Lower lobe of right lung (tissue), 2 donors: ENCODE measurements around the gene AHR. TPM values are rescaled to one million over a fixed set of nuclear protein-coding genes. Genes with fewer than 3 reads are reported as not detected.
A peak's percentile ranks its signal among the peaks of the same experiment; 100 is the strongest.
"Not testable (repeated sequence)": the region's sequence is repeated elsewhere in the genome, so short reads cannot be mapped to it uniquely, and the experiment has no call there.

Experiments
- ATAC-seq, 2 donors: fragments of 200-7000 bp; cut with Tn5 transposase; one replicate each; pipeline ENCODE4 v1.9.1; 2020 to 2022; ENCODE audit warnings: mild to moderate bottlenecking in 2 of 2, moderate library complexity in 2 of 2
- DNase-seq: peaks from one replicate; pipeline ENCODE4 v3.0.0-alpha.2; 2020
- H3K27ac ChIP-seq: fragments of 200-600 bp; one replicate; pipeline ENCODE4 v1.8.0; 2022
- H3K27me3 ChIP-seq: fragments of 200-600 bp; one replicate; pipeline ENCODE4 v1.8.0; 2022; ENCODE audit warnings: low read depth
- H3K36me3 ChIP-seq: fragments of 200-600 bp; one replicate; pipeline ENCODE4 v1.8.0; 2022; ENCODE audit warnings: mild to moderate bottlenecking
- H3K4me1 ChIP-seq: fragments of 200-600 bp; one replicate; pipeline ENCODE4 v1.8.0; 2022
- H3K4me3 ChIP-seq: fragments of 200-600 bp; one replicate; pipeline ENCODE4 v1.8.0; 2022; ENCODE audit warnings: mild to moderate bottlenecking
- H3K9me3 ChIP-seq: fragments of 200-600 bp; one replicate; pipeline ENCODE4 v1.8.0; 2022
- intact Hi-C: fragments of 100-400 bp; cut with DNase I; formaldehyde crosslinking; loops from one replicate; pipeline ENCODE4 v1.11.0; 2022
- total RNA-seq: library from RNA; stranded (reverse); fragmentation: NEBNext Ultra II Directional; extraction: Animal tissue kit (Norgen Biotek cat#: 25700); gene quantifications from one replicate; pipeline ENCODE4 v1.2.1, GENCODE V29; 2021
- TF ChIP-seq, protein P1 (sequence below): fragments of 200-600 bp; IDR thresholded peaks from one replicate; pipeline ENCODE4 v1.8.0; 2022; ENCODE audit warnings: antibody characterized with exemption, mild to moderate bottlenecking
- donor health status: DM: no; HTN: yes; CAD: no; lungs with severe emphysema.

AHR gene
- total RNA-seq, 1 donor from 2014 or later = 132 TPM

DNA sequence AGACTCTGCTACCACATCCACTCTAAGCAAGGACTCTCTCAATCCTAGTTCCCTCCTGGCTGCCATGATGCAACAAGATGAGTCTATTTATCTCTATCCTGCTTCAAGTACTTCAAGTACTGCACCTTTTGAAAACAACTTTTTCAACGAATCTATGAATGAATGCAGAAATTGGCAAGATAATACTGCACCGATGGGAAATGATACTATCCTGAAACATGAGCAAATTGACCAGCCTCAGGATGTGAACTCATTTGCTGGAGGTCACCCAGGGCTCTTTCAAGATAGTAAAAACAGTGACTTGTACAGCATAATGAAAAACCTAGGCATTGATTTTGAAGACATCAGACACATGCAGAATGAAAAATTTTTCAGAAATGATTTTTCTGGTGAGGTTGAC, 40.7 kb downstream of the AHR start:
- DNase-seq = no peak
- H3K27me3 ChIP-seq = no peaks in the 10 kb centered on the region
- H3K4me1 ChIP-seq = peaks cover 23% of the 10 kb centered on the region
- intact Hi-C loops = no loop called here
- H3K36me3 ChIP-seq = peaks cover 88% of the 10 kb centered on the region
- no peak overlapping the region for H3K4me3 ChIP-seq
- no peaks in the 10 kb centered on the region for H3K9me3 ChIP-seq
- H3K27ac ChIP-seq = no peak overlapping the region
- peak in 1 of 2 donors; percentile 27 for ATAC-seq
- TF ChIP-seq, protein P1, sequence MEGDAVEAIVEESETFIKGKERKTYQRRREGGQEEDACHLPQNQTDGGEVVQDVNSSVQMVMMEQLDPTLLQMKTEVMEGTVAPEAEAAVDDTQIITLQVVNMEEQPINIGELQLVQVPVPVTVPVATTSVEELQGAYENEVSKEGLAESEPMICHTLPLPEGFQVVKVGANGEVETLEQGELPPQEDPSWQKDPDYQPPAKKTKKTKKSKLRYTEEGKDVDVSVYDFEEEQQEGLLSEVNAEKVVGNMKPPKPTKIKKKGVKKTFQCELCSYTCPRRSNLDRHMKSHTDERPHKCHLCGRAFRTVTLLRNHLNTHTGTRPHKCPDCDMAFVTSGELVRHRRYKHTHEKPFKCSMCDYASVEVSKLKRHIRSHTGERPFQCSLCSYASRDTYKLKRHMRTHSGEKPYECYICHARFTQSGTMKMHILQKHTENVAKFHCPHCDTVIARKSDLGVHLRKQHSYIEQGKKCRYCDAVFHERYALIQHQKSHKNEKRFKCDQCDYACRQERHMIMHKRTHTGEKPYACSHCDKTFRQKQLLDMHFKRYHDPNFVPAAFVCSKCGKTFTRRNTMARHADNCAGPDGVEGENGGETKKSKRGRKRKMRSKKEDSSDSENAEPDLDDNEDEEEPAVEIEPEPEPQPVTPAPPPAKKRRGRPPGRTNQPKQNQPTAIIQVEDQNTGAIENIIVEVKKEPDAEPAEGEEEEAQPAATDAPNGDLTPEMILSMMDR = no peak

GRCh38 chr7:17339952-17340351, 41.5 kb downstream of the AHR start:
- TF ChIP-seq, protein P1 = no peak
- ATAC-seq = peak in 1 of 2 donors; percentile 23
- no peak for DNase-seq
- no peaks in the 10 kb centered on the region for H3K27me3 ChIP-seq
- intact Hi-C loops = no loop called here
- peaks cover 88% of the 10 kb centered on the region for H3K36me3 ChIP-seq
- H3K9me3 ChIP-seq = no peaks in the 10 kb centered on the region
- peaks cover 23% of the 10 kb centered on the region for H3K4me1 ChIP-seq
- H3K4me3 ChIP-seq = no peak overlapping the region
- H3K27ac ChIP-seq = no peak overlapping the region

DNA sequence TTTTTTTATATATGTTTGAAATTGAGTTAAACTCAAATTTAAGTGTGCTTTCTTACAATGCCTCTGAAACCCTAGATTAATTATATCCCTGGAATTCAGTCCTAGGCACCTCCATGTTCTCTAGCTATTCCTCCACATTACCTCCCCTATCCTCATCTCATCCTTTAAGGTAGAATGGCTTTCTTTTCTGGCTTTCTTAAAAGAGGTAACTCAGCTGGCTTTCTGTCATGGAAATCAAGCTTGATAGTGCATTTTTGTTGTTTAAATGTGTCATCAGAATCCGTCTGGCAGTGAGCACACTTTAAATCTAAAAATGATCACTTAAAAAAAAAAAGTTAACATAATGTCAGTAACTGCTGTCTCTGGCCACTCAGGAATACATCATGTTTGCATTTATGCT, 42.2 kb downstream of the AHR start:
- no peak overlapping the region for H3K27ac ChIP-seq
- no peak for DNase-seq
- H3K4me3 ChIP-seq = no peak overlapping the region
- no peaks in the 10 kb centered on the region for H3K9me3 ChIP-seq
- H3K36me3 ChIP-seq = peaks cover 80% of the 10 kb centered on the region
- H3K4me1 ChIP-seq = peaks cover 23% of the 10 kb centered on the region
- no peak for ATAC-seq
- intact Hi-C loops = no loop called here
- TF ChIP-seq, protein P1 = no peak
- H3K27me3 ChIP-seq = no peaks in the 10 kb centered on the region

- H3K27ac ChIP-seq = no peak overlapping the region
- H3K4me1 ChIP-seq = peaks cover 23% of the 10 kb centered on the region
- DNase-seq (no peak), ATAC-seq (no peak)
- H3K36me3 ChIP-seq = peaks cover 71% of the 10 kb centered on the region
- intact Hi-C loops = no loop called here
- H3K9me3 ChIP-seq = no peaks in the 10 kb centered on the region
- TF ChIP-seq, protein P1 = no peak
- H3K4me3 ChIP-seq = no peak overlapping the region
- no peaks in the 10 kb centered on the region for H3K27me3 ChIP-seq
Measured at GRCh38 chr7:17342756-17343155, 44.3 kb downstream of the AHR start.

GRCh38 chr7:17347401-17347800, 48.9 kb downstream of the AHR start:
- no peak for DNase-seq
- Histone ChIP-seq H3K36me3 (peaks cover 30% of the 10 kb centered on the region), H3K27ac (no peak overlapping the region), H3K27me3 (no peaks in the 10 kb centered on the region), H3K4me1 (peaks cover 2% of the 10 kb centered on the region), H3K4me3 (no peak overlapping the region), H3K9me3 (no peaks in the 10 kb centered on the region)
- peak in 1 of 2 donors; percentile 29 for ATAC-seq
- TF ChIP-seq, protein P1 = no peak
- intact Hi-C loops = no loop called here

- DNase-seq, H3K27me3 ChIP-seq, ATAC-seq, H3K4me1 ChIP-seq, intact Hi-C loops, H3K9me3 ChIP-seq, H3K4me3 ChIP-seq, H3K27ac ChIP-seq: not testable (repeated sequence)
- H3K36me3 ChIP-seq = peaks cover 16% of the 10 kb centered on the region
Measured at GRCh38 chr7:17348932-17349331, 50.5 kb downstream of the AHR start.

DNA sequence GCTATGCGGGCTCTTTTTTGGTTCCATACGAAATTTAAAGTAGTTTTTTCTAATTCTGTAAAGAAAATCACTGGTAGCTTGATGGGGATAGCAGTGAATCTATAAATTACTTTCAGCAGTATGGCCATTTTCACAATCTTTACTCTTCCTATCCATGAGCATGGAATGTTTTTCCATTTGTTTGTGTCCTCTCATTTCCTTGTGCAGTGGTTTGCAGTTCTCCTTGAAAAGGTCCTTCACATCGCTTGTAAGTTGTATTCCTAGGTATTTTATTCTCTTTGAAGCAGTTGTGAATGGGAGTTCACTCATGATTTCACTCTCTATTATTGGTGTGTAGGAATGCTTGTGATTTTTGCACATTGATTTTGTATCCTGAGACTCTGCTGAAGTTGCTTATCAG, 51.9 kb downstream of the AHR start:
- H3K4me1 ChIP-seq, H3K9me3 ChIP-seq, H3K36me3 ChIP-seq, H3K4me3 ChIP-seq, ATAC-seq, DNase-seq, H3K27ac ChIP-seq, intact Hi-C loops, H3K27me3 ChIP-seq: not testable (repeated sequence)

DNA sequence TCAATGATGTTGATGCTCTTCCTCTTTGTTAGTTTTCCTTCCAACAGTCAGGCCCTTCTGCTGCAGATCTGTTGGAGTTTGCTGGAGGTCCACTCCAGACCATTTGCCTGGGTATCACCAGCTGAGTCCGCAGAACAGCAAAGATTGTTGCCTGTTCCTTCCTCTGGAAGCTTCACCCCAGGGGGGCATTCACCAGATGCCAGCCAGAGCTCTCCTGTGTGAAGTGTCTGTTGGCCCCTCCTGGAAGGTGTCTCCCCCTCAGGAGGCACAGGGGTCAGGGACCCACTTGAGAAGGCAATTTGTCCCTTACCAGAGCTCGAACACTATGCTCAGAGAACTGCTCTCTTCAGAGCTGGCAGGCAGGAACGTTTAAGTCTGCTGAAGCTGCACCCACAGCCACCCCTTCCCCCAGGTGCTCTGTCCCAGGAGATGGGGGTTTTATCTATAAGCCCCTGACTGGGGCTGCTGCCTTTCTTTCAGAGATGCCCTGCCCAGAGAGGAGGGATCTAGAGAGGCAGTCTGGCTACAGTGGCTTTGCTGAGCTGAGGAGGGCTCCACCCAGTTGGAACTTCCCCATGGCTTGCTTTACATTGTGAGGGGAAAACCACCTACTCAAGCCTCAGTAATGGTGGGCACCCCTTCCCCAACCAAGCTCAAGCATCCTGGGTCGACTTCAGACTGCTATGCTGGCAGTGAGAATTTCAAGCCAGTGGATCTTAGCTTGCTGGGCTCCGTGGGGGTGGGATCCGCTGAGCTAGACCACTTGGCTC, 55.4 kb downstream of the AHR start:
- H3K27ac ChIP-seq, H3K4me1 ChIP-seq, H3K36me3 ChIP-seq, H3K9me3 ChIP-seq, intact Hi-C loops, H3K27me3 ChIP-seq, DNase-seq, H3K4me3 ChIP-seq: not testable (repeated sequence)
- ATAC-seq = peak in 1 of 2 donors; percentile 31
